ENCODE measurements around the gene MAB21L3. TPM values are rescaled to one million over a fixed set of nuclear protein-coding genes. Genes with fewer than 3 reads are reported as not detected.

Gene MAB21L3
- total RNA-seq, 6 experiments from 2014 or later = 0.09 to 7.2 (median 1.1) TPM

GRCh38 chr1:116147114-116147510, 35.9 kb downstream of the MAB21L3 start:
- no peak for TF ChIP-seq CTCF (IDR thresholded peaks at IDR 0.05)
- TF ChIP-seq POLR2A (IDR thresholded peaks at IDR 0.05) = no peak
- no peak for ATAC-seq
- DNase-seq = no peak
- Histone ChIP-seq H3K36me3 (no peaks in the 10 kb centered on the region), H3K4me1 (peaks cover 0 to 6% (median 0%) of the 10 kb centered on the region in 4 donors), H3K4me3 (no peak overlapping the region), H3K27me3 (no peaks in the 10 kb centered on the region), H3K9me3 (peaks cover 0 to 3% (median 0%) of the 10 kb centered on the region in 4 donors), H3K27ac (no peak overlapping the region)
- intact Hi-C loops (cut with DNase I) = loop anchor here (10.0 kb wide), 1 partner anchor 338 kb away; no protein-coding TSS in a partner anchor
- WGBS (ENCODE audit: insufficient coverage, low coverage, low lambda C conversion rate, missing lambda C conversion rate) = 82% methylated on average over 3 of the region's 3 CpGs

- Histone ChIP-seq H3K27me3 (no peaks in the 10 kb centered on the region), H3K36me3 (no peaks in the 10 kb centered on the region), H3K27ac (no peak overlapping the region), H3K9me3 (peaks cover 0 to 3% (median 0%) of the 10 kb centered on the region in 4 donors), H3K4me1 (peaks cover 0 to 11% (median 2%) of the 10 kb centered on the region in 4 donors), H3K4me3 (no peak overlapping the region)
- WGBS (ENCODE audit: insufficient coverage, low coverage, low lambda C conversion rate, missing lambda C conversion rate) = no CpG with 5 or more reads among the region's 4 CpGs
- ATAC-seq (no peak), DNase-seq (no peak)
- intact Hi-C loops (cut with DNase I) = loop anchor here (10.0 kb wide), 1 partner anchor 337 kb away; no protein-coding TSS in a partner anchor
- TF ChIP-seq CTCF (IDR thresholded peaks at IDR 0.05) = no peak
- TF ChIP-seq POLR2A (IDR thresholded peaks at IDR 0.05) = no peak
Measured at GRCh38 chr1:116147972-116148371, 36.8 kb downstream of the MAB21L3 start.

GRCh38 chr1:116148967-116149366, 37.8 kb downstream of the MAB21L3 start:
- TF ChIP-seq CTCF (IDR thresholded peaks at IDR 0.05) (no peak), POLR2A (IDR thresholded peaks at IDR 0.05) (no peak)
- Histone ChIP-seq H3K4me1 (peaks cover 0 to 18% (median 6%) of the 10 kb centered on the region in 4 donors), H3K27ac (no peak overlapping the region), H3K36me3 (no peaks in the 10 kb centered on the region), H3K4me3 (no peak overlapping the region), H3K27me3 (no peaks in the 10 kb centered on the region), H3K9me3 (peaks cover 0 to under 1% (median 0%) of the 10 kb centered on the region in 4 donors)
- intact Hi-C loops (cut with DNase I) = loop anchor here (10.0 kb wide), 1 partner anchor 336 kb away; no protein-coding TSS in a partner anchor
- ATAC-seq = no peak
- DNase-seq = no peak
- WGBS (ENCODE audit: insufficient coverage, low coverage, low lambda C conversion rate, missing lambda C conversion rate) = 82% methylated on average over 3 of the region's 3 CpGs

- WGBS (ENCODE audit: insufficient coverage, low coverage, low lambda C conversion rate, missing lambda C conversion rate) = 86% methylated on average over 4 of the region's 4 CpGs
- Histone ChIP-seq H3K27me3 (no peaks in the 10 kb centered on the region), H3K4me3 (no peak overlapping the region), H3K9me3 (no peaks in the 10 kb centered on the region), H3K4me1 (peaks cover 0 to 26% (median 11%) of the 10 kb centered on the region in 4 donors), H3K27ac (no peak overlapping the region), H3K36me3 (no peaks in the 10 kb centered on the region)
- DNase-seq (no peak), ATAC-seq (no peak)
- no peak for TF ChIP-seq CTCF (IDR thresholded peaks at IDR 0.05)
- no peak for TF ChIP-seq POLR2A (IDR thresholded peaks at IDR 0.05)
- intact Hi-C loops (cut with DNase I) = no loop called here
Measured at GRCh38 chr1:116150368-116150767, 39.2 kb downstream of the MAB21L3 start.
